ENCODE data around the gene APEX1. TPM values are rescaled to one million over a fixed set of nuclear protein-coding genes. Genes with fewer than 3 reads are reported as not detected.

APEX1 gene
- total RNA-seq, 1 donor from 2014 or later = 95.5 TPM

GRCh38 chr14:20434701-20435581, 20.1 kb upstream of the APEX1 start:
- Histone ChIP-seq H3K4me3 (peak overlapping the region; percentile 40 to 43), H3K4me1 (peaks cover 23% of the 10 kb centered on the region), H3K27me3 (no peaks in the 10 kb centered on the region), H3K36me3 (no peaks in the 10 kb centered on the region), H3K27ac (peak overlapping the region; percentile 79), H3K9me3 (no peaks in the 10 kb centered on the region)
- DNase-seq (ENCODE audit: extremely low spot score in 2 of 2) = no peak
- intact Hi-C loops (cut with DNase I) = no loop called here
- TF ChIP-seq CTCF (IDR thresholded peaks at IDR 0.05) = no peak
- TF ChIP-seq POLR2AphosphoS5 (IDR thresholded peaks at IDR 0.05; ENCODE audit: insufficient read depth in 1 of 2, low read depth in 1 of 2) = no peak
- no peak for TF ChIP-seq POLR2A (IDR thresholded peaks at IDR 0.05)

- Histone ChIP-seq H3K27ac (peak within 1 kb of the TSS; percentile 79), H3K36me3 (no peaks in the 10 kb centered on the region), H3K4me1 (peaks cover 17% of the 10 kb centered on the region), H3K9me3 (no peaks in the 10 kb centered on the region), H3K4me3 (peak within 1 kb of the TSS; percentile 40 to 43), H3K27me3 (no peaks in the 10 kb centered on the region)
- no peak for DNase-seq (ENCODE audit: extremely low spot score in 2 of 2)
- intact Hi-C loops (cut with DNase I) = no loop called here
- TF ChIP-seq POLR2A (IDR thresholded peaks at IDR 0.05) (no peak), CTCF (IDR thresholded peaks at IDR 0.05) (no peak), POLR2AphosphoS5 (IDR thresholded peaks at IDR 0.05; ENCODE audit: insufficient read depth in 1 of 2, low read depth in 1 of 2) (no peak)
Measured at GRCh38 chr14:20435582-20436362, 19.3 kb upstream of the APEX1 start, which contains the start of gene KLHL33. TSS of gene KLHL33 (minus strand) at chr14:20436166. CDS start at chr14:20435811, 355 bp downstream.

- H3K4me3 ChIP-seq = no peak overlapping the region
- intact Hi-C loops (cut with DNase I) = no loop called here
- no peak for DNase-seq (ENCODE audit: extremely low spot score in 2 of 2)
- H3K9me3 ChIP-seq = no peaks in the 10 kb centered on the region
- no peaks in the 10 kb centered on the region for H3K36me3 ChIP-seq
- no peak overlapping the region for H3K27ac ChIP-seq
- H3K4me1 ChIP-seq = peaks cover 17% of the 10 kb centered on the region
- no peaks in the 10 kb centered on the region for H3K27me3 ChIP-seq
- TF ChIP-seq POLR2A (IDR thresholded peaks at IDR 0.05) (no peak), POLR2AphosphoS5 (IDR thresholded peaks at IDR 0.05; ENCODE audit: insufficient read depth in 1 of 2, low read depth in 1 of 2) (no peak), CTCF (IDR thresholded peaks at IDR 0.05) (no peak)
Measured at GRCh38 chr14:20436363-20436755, 18.7 kb upstream of the APEX1 start.

GRCh38 chr14:20438664-20439063, 16.4 kb upstream of the APEX1 start:
- H3K4me3 ChIP-seq = no peak overlapping the region
- intact Hi-C loops (cut with DNase I) = no loop called here

More at GRCh38 chr14:20438664-20439063, 16.4 kb upstream of the APEX1 start:
- H3K27me3 ChIP-seq = no peaks in the 10 kb centered on the region
- no peak for TF ChIP-seq CTCF (IDR thresholded peaks at IDR 0.05)
- no peak for TF ChIP-seq POLR2AphosphoS5 (IDR thresholded peaks at IDR 0.05; ENCODE audit: insufficient read depth in 1 of 2, low read depth in 1 of 2)
- no peak for TF ChIP-seq POLR2A (IDR thresholded peaks at IDR 0.05)
- DNase-seq (ENCODE audit: extremely low spot score in 2 of 2) = no peak
- H3K4me1 ChIP-seq = peaks cover 17% of the 10 kb centered on the region
- no peak overlapping the region for H3K27ac ChIP-seq
- no peaks in the 10 kb centered on the region for H3K9me3 ChIP-seq
- no peaks in the 10 kb centered on the region for H3K36me3 ChIP-seq

Measured in vagina (tissue), 2 donors.